GM20000 (cell line): ENCODE measurements around the gene IFNL1.
"Not testable (repeated sequence)": the region's sequence is repeated elsewhere in the genome, so short reads cannot be mapped to it uniquely, and the experiment has no call there.

ENCODE experiments used
- DNase-seq: peaks from one replicate; pipeline ENCODE4 v3.0.0; 2012; ENCODE audit warnings: low spot score
- TF ChIP-seq, protein P1 (sequence below): IDR thresholded peaks from 2 replicates; pipeline ENCODE4 v1.5.1; 2012; ENCODE audit warnings: mild to moderate bottlenecking, control low read depth; ENCODE audit errors: extremely low read depth, missing control alignments

The IFNL1 gene

DNA sequence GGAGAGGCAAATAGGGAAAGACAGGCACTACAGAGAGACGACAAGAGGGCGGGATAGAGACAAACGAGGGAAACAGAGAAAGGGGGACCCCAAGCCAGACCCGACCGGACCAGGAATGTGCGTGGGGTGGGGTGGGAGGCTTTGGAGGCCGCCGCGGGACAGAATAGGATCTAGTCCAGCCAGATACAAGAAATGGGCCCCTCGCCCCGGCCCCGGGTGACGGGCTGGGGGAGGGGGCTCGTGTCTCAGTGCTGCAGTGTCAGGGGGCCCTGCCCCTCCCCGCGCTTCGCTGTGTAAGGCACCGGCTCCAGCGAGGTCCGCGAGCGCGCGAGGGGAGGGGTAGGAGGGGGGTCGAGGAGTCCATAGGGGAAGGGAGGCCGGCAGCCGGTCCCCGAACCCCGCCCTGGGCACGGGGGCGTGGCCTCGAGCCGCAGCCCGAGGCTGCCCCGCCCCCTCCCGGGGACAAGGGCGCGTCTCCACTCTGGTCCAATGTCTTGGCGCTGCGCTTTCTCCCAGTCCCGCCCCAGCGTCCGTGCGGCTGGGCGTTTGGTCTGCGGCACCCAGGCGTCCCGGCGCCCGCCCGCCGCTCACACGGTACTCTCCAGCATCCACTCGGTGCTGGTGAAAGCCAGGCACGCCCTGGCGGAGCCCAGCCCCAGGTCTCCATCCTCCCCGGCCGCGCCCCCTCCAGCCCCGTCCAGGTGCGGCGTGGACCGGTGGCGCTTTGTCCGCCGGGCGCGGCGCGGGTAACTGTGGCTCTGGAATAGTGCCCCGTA, 11.0 kb downstream of the IFNL1 start:
- TF ChIP-seq, protein P1, sequence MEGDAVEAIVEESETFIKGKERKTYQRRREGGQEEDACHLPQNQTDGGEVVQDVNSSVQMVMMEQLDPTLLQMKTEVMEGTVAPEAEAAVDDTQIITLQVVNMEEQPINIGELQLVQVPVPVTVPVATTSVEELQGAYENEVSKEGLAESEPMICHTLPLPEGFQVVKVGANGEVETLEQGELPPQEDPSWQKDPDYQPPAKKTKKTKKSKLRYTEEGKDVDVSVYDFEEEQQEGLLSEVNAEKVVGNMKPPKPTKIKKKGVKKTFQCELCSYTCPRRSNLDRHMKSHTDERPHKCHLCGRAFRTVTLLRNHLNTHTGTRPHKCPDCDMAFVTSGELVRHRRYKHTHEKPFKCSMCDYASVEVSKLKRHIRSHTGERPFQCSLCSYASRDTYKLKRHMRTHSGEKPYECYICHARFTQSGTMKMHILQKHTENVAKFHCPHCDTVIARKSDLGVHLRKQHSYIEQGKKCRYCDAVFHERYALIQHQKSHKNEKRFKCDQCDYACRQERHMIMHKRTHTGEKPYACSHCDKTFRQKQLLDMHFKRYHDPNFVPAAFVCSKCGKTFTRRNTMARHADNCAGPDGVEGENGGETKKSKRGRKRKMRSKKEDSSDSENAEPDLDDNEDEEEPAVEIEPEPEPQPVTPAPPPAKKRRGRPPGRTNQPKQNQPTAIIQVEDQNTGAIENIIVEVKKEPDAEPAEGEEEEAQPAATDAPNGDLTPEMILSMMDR, result no peak
- no peak for DNase-seq

DNA sequence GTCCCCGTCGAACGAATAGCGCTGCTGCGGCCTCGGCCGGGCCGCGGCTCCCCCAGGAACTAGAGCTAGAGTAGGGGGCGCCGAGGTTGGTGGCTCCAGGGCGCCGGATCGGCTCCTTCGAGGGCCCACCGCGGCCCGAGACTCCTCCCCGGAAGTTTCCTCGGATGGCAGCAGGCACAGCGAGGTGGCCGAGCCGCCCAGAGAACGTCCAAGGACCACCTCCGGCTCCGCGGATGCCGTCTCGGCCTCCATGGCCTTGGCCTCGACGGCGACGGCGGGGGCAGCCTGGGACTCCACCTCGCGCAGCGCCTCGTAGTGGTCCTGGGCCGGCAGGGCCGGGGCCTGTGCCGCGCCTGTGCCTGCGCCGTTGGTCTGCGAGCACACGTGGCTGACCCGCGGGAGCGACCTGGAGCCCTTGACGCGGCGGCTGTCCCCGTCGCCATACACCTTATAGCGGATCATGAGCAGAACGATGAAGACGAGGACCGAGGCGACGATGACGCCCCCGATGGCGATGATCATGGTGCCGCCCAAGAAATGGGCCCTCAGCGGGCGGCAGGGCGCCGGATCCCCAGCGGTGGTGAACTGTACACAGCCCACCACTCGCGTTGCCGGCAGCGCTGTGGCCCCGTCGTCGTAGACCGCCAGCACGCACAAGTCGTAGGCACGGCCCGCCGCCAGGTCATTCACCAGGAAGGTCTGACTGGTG, 11.8 kb downstream of the IFNL1 start:
- TF ChIP-seq, protein P1, result no peak

DNA sequence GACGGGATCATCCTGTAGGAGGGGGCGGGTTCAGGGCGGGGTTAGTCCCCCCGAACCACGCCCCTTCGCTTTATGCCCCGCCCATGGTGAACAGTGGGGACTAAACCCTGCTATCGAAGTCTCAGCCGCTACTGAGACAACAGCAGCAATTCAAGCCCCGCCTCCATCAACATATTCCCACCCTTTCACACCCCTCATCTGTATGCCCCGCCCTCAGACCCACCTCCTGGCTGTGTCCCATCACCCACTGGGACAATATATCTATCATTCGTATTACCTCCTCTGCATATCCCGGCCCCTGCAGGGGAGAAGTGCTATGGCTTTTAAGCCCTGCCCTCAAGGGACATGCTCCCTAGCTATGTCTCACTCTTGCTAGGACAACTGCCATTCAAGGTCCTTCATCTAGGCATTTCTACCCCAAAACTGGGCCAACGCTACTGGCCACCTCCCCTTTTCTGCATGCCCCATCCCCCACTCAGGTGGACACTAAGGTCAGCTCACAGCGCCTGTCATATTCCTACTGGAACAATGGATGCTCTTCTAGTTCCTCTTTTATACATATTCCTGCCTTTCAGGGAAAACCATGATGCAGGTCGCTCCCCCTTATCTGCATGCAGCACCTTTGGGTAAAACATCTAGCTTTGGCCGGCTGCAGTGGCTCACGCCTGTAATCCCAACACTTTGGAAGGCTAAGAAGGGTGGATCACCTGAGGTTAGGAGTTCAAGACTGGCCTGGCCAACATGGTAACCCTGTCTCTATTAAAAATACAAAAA, 12.5 kb downstream of the IFNL1 start:
- TF ChIP-seq, protein P1, result no peak
- peak; percentile 8 for DNase-seq

More for the DNA sequence above, 11.8 kb downstream of the IFNL1 start:
- peak; percentile 24 for DNase-seq

DNA sequence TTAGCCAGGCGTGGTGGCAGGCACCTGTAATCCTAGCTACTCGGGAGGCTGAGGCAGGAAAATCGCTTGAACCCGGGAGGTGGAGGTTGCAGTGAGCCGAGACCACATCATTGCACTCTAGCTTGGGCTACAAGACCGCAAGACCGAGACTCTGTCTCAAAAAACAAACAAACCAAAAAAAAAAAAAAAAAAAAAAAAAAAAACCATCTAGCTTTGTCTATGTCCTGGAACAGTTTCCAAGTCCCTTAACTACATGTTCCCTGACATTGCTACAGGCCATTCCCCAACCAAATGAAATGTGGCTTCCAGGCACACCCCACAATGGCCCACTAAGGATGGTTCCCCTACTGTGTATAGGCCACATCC, 13.1 kb downstream of the IFNL1 start:
- DNase-seq, result not testable (repeated sequence)

DNA sequence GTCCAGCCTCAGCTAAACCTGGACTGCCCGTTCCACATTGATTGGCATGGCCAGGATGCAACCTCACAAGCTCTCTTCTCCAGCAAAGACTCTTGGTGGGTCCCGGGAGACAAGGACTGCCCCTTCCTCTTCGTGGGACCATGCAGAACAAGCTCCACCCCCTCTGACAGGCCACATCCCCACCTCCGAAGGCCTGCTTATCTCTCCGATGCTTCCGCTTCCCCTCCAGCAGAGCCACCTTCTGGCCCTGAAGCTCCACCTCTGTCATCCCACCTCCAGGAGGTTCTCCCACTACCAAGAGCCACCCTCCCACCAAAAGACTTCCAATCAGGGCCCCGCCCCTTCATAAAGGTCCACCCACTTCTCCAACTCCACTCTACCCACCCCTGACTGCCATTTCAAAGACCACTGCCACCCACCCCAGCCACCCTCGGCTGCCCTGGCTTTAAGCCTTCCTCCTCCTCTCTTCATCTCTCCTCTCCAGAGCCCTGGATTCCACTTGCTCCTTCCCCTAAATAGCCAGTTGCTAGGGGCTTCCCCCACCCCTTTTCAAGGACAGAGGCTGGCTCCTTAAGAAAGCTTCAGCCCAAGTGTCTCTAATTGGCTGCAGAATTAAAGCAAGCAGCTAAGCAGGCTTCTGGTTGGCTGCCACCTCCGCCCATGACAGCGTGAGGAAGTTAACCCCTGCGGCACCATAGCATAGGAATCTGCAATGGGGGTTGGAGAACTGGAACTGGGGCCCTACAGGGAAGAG, 14.5 kb downstream of the IFNL1 start:
- DNase-seq, result peak; percentile 16
- TF ChIP-seq, protein P1, result no peak

DNA sequence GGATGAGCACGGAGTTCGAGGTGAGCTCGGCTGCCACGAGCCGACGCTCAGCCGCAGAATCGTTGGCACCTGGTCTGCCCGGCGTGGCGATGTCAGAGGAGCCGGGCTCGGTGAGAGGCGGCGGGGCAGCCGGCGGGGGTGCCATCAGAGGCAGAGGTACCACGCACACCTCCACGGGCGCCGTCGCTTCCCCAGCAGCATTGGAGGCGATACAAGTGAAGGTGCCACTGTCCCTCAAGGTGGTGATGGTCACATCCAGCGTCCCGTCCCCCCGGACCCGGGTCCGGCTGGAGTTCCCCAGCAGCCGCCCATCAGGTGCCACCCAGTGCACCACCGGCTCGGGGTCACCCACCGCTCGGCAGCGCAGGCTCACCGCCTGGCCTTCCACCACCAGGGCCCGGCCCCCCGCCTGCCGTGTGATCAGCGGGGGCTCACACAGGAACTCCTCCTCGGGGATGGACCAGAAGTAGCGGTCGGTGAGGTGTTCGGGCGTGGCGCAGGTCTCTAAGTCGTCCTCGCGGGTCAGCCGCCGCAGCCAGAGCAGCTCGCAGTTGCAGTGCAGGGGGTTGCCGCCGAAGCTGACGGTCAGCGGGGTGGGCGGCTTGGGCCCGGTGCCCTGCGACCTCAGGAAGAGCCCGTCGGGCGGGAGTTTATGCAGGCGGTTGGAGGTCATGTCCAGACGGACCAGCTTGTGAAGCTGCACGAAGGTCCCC, 18.0 kb downstream of the IFNL1 start:
- peak; percentile 26 for DNase-seq
- TF ChIP-seq, protein P1, result no peak

DNA sequence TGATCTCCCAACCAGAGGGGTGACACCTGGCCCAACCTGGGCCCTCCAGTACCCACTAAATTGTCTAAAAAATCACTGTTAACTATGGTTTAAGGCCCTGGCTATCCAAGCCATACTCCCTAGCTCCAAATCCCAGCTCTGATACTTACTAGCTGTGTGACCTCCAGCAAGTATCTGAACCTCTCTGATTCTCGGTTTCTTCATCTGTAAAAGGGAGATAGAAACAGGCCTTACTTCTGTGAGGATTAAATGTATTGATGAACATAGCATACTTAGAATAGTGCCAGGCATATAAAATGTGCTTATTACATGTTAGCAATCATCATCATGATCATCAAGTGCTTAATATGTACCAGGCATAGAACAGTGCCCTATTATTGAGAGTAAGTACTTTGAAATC, 19.7 kb downstream of the IFNL1 start:
- TF ChIP-seq, protein P1, result no peak
- DNase-seq, result no peak
